Calu3 (cell line): ENCODE measurements around the gene LIN52. TPM values are rescaled to one million over a fixed set of nuclear protein-coding genes. Genes with fewer than 3 reads are reported as not detected.

Experiments
- BruUV-seq: library from RNA; stranded (reverse); fragments of 400-500 nt; replicated peaks from 2 replicates; lab custom pipeline; 2021; lab: Mats Ljungman, UMichigan
- CTCF ChIA-PET: fragments of 300-600 bp; sonication (Branson Sonifier 250); formaldehyde crosslinking; loops from one replicate; lab custom pipeline; 2022; ENCODE audit warnings: antibody characterized with exemption; lab: Charles Lee
- DNase-seq: peaks from one replicate; pipeline ENCODE4 v3.0.0; 2022
- H3K27ac Mint-ChIP-seq: one replicate; pipeline ENCODE4 v1.8.0; 2022; ENCODE audit warnings: mixed read lengths; ENCODE audit not compliant: unreplicated experiment
- H3K27me3 Mint-ChIP-seq: one replicate; pipeline ENCODE4 v1.8.0; 2022; ENCODE audit warnings: mixed read lengths; ENCODE audit not compliant: unreplicated experiment
- H3K36me3 Mint-ChIP-seq: one replicate; pipeline ENCODE4 v1.8.0; 2022; ENCODE audit warnings: mild to moderate bottlenecking, moderate library complexity, mixed read lengths; ENCODE audit not compliant: insufficient read depth, unreplicated experiment
- H3K4me1 Mint-ChIP-seq: one replicate; pipeline ENCODE4 v1.8.0; 2022; ENCODE audit warnings: mild to moderate bottlenecking, low read depth, mixed read lengths; ENCODE audit not compliant: unreplicated experiment
- H3K4me3 Mint-ChIP-seq: one replicate; pipeline ENCODE4 v1.8.0; 2022; ENCODE audit warnings: mild to moderate bottlenecking, low read depth, moderate library complexity, mixed read lengths; ENCODE audit not compliant: unreplicated experiment
- H3K9me3 Mint-ChIP-seq: one replicate; pipeline ENCODE4 v1.8.0; 2022; ENCODE audit warnings: low read depth, mixed read lengths; ENCODE audit not compliant: unreplicated experiment
- intact Hi-C: fragments of 100-400 bp; cut with micrococcal nuclease; formaldehyde crosslinking; loops from one replicate; pipeline ENCODE4 v1.10.0; 2022; ENCODE audit not compliant: unreplicated experiment
- total RNA-seq: library from RNA; stranded (reverse); gene quantifications from 2 replicates; pipeline ENCODE4 v1.2.3, GENCODE V29; 2022
- TF ChIP-seq, protein P1 (sequence below): fragments of 200-600 bp; IDR thresholded peaks from one replicate; pipeline ENCODE4 v1.8.0; 2022; ENCODE audit warnings: antibody characterized with exemption; ENCODE audit not compliant: unreplicated experiment

The LIN52 gene
- total RNA-seq, 1 experiment from 2014 or later = 11.2 TPM

DNA sequence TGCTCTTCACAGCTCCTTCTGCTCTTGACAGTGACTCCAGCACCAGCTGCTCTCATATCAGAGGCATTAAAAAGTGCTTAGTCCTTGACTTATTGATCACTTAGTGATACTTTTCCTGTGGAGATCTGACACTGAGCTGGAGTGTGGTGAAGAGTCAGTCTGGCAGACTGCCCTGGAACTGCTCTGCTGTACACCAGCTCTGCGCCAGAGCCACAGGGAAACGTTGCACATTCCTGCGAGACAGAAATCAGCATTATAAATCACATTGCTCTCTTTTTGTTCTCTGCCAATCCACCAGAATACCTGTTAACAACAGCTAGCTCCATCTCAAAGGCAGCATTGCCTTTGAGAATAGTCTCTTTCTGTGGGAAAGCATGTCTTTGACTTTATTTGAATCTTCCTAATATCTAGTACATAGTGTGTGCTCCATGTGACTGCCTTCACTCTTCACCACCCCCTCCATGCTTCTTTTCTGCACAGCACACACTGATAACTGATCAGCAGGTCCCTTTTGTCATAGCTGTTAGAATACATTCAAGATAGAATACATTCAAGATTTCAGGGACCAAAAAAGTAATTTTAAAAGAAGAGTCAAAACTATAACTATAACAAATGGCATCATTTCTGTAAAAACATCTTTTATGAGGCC is 106.3 kb downstream of the LIN52 start:
- H3K9me3 Mint-ChIP-seq = no peaks in the 10 kb centered on the region
- DNase-seq = no peak
- CTCF ChIA-PET = interaction anchor here (0.6 to 1.0 kb wide), 2 partner anchors 11 to 474 kb away, joined by 3 read pairs; no protein-coding TSS in a partner anchor
- no peaks in the 10 kb centered on the region for H3K4me1 Mint-ChIP-seq
- no peaks in the 10 kb centered on the region for H3K27me3 Mint-ChIP-seq
- no TSS peak for BruUV-seq
- H3K4me3 Mint-ChIP-seq = no peak overlapping the region
- intact Hi-C loops = no loop called here
- no peak overlapping the region for H3K27ac Mint-ChIP-seq
- no peaks in the 10 kb centered on the region for H3K36me3 Mint-ChIP-seq
- TF ChIP-seq, protein P1, sequence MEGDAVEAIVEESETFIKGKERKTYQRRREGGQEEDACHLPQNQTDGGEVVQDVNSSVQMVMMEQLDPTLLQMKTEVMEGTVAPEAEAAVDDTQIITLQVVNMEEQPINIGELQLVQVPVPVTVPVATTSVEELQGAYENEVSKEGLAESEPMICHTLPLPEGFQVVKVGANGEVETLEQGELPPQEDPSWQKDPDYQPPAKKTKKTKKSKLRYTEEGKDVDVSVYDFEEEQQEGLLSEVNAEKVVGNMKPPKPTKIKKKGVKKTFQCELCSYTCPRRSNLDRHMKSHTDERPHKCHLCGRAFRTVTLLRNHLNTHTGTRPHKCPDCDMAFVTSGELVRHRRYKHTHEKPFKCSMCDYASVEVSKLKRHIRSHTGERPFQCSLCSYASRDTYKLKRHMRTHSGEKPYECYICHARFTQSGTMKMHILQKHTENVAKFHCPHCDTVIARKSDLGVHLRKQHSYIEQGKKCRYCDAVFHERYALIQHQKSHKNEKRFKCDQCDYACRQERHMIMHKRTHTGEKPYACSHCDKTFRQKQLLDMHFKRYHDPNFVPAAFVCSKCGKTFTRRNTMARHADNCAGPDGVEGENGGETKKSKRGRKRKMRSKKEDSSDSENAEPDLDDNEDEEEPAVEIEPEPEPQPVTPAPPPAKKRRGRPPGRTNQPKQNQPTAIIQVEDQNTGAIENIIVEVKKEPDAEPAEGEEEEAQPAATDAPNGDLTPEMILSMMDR = no peak

DNA sequence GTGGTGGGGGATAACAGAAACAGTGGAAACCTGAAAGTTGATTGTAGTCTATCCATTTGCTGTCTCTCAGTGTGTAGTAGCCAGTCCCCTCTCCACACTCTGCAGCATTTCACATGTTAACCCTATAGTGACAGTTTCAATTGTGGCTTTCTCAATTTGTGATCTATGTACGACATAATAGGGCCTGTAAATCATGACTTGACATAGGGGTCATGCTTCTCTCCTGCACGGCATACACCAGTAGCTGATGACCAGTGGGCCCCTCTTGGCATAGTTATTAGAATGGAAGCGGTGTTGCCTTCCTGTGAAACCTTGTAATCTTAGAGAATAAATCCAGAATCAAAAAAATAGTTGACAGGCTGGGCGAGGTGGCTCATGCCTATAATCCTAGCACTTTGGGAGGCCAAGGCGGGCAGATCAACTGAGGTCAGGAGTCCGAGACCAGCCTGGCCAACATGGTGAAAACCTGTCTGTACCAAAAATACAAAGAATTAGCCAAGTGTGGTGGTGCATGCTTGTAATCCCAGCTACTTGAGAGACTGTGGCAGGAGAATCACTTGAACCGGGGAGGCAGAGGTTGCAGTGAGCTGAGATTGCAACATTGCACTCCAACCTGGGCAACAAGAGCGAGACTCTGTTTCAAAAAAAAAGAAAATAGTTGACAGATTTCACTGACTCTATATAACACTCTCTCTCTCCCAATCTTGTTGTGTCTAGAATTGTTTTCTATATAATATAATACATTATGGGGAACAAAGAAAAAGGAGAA is 109.9 kb downstream of the LIN52 start:
- Mint-ChIP-seq H3K27me3 (no peaks in the 10 kb centered on the region), H3K4me1 (no peaks in the 10 kb centered on the region), H3K27ac (no peak overlapping the region), H3K9me3 (no peaks in the 10 kb centered on the region), H3K36me3 (no peaks in the 10 kb centered on the region), H3K4me3 (no peak overlapping the region)
- TF ChIP-seq, protein P1 = no peak
- CTCF ChIA-PET = no interaction called here
- no peak for DNase-seq
- no TSS peak for BruUV-seq
- intact Hi-C loops = no loop called here

DNA sequence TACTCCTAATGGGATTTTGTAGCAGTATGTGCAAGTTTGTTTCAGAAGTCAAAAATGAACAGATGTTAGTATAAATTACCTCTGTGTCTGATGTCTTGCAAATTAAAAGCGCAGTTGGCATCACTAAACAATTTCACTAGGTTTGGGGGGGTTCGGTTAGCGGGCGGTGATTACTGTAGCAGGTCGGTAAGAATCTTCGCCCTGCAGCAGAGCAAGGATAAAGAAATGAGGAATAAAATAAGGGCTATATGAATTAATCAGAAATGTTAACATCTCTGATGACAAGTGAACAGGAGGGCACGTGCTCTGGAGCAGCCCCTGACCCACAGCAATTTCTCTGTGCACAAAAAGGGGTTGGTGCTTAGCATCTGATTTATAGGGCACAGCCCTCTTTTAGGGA is 110.9 kb downstream of the LIN52 start:
- no TSS peak for BruUV-seq
- CTCF ChIA-PET = no interaction called here
- Mint-ChIP-seq H3K27ac (no peak overlapping the region), H3K27me3 (no peaks in the 10 kb centered on the region), H3K4me1 (no peaks in the 10 kb centered on the region), H3K4me3 (no peak overlapping the region), H3K36me3 (no peaks in the 10 kb centered on the region), H3K9me3 (no peaks in the 10 kb centered on the region)
- no peak for DNase-seq
- intact Hi-C loops = no loop called here
- TF ChIP-seq, protein P1 = no peak

DNA sequence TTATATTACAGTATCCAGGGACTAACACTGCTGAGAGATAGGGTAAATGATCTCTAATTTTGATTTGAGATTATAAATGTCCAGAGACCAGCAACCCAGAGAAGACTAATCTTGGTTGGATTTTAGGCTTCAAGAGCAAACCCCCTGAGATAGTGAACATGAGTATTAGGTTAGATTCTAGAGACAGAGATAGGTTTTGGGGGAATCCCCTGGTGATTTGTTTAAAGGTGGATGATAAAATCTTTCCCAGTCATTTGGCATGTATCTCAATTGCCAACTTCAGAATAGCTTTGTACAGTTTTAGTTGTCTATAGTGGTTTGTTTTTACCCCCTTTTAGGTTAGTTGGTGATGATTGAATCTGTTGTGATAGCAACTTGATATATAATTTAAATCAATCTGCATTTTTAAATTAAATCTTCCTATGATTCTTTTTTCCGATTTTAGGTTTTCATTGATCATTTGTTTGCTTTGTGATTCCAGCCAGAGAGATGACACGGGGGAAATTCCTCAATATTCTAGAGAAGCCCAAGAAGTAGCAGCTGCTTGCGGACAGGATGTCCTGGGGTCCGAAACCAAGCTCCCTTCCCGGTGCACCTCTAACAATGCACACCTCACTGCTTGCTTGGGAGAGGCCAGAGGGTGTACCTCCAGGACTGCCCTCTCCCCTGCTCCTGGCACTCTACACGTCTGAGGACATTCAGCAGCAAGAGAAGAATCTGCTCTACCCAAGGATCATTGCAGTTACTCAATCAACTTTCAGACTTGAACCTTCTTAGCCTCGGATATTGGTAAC is 113.9 kb downstream of the LIN52 start:
- Mint-ChIP-seq H3K4me3 (no peak overlapping the region), H3K27me3 (no peaks in the 10 kb centered on the region), H3K9me3 (no peaks in the 10 kb centered on the region), H3K4me1 (no peaks in the 10 kb centered on the region), H3K27ac (no peak overlapping the region), H3K36me3 (no peaks in the 10 kb centered on the region)
- TF ChIP-seq, protein P1 = no peak
- no peak for DNase-seq
- no TSS peak for BruUV-seq
- intact Hi-C loops = no loop called here
- CTCF ChIA-PET = no interaction called here
